Measurements from ENCODE around the gene TRPV6.

TRPV6 gene

GRCh38 chr7:142908921-142909890 is 23.7 kb upstream of the TRPV6 start:
- H3K4me3 ChIP-seq (ENCODE audit: insufficient read depth, low read depth, low read length, poor library complexity, severe bottlenecking), result no peak overlapping the region
- no peaks in the 10 kb centered on the region for H3K4me1 ChIP-seq (ENCODE audit: control insufficient read depth, insufficient read depth, low read length, poor library complexity, severe bottlenecking)
- H3K9me3 ChIP-seq (ENCODE audit: control insufficient read depth, low read length), result no peaks in the 10 kb centered on the region
- no peak overlapping the region for H3K27ac ChIP-seq (ENCODE audit: insufficient read depth, low read length, poor library complexity, severe bottlenecking)
- H3K36me3 ChIP-seq (ENCODE audit: control insufficient read depth, insufficient read depth, low read length), result no peaks in the 10 kb centered on the region
- no peaks in the 10 kb centered on the region for H3K27me3 ChIP-seq (replicated peaks; ENCODE audit: control insufficient read depth, insufficient read depth, low read length, poor library complexity, severe bottlenecking)
- DNase-seq, result no peak

GRCh38 chr7:142908290-142908689 is 22.7 kb upstream of the TRPV6 start:
- no peak for DNase-seq
- Histone ChIP-seq H3K27ac (ENCODE audit: insufficient read depth, low read length, poor library complexity, severe bottlenecking) (no peak overlapping the region), H3K4me1 (ENCODE audit: control insufficient read depth, insufficient read depth, low read length, poor library complexity, severe bottlenecking) (no peaks in the 10 kb centered on the region)

GRCh38 chr7:142906643-142907042 is 21.1 kb upstream of the TRPV6 start:
- DNase-seq, result no peak
- no peak overlapping the region for H3K27ac ChIP-seq (ENCODE audit: insufficient read depth, low read length, poor library complexity, severe bottlenecking)
- no peaks in the 10 kb centered on the region for H3K27me3 ChIP-seq (replicated peaks; ENCODE audit: control insufficient read depth, insufficient read depth, low read length, poor library complexity, severe bottlenecking)
- H3K4me1 ChIP-seq (ENCODE audit: control insufficient read depth, insufficient read depth, low read length, poor library complexity, severe bottlenecking), result no peaks in the 10 kb centered on the region
- no peaks in the 10 kb centered on the region for H3K9me3 ChIP-seq (ENCODE audit: control insufficient read depth, low read length)
- no peak overlapping the region for H3K4me3 ChIP-seq (ENCODE audit: insufficient read depth, low read depth, low read length, poor library complexity, severe bottlenecking)
- H3K36me3 ChIP-seq (ENCODE audit: control insufficient read depth, insufficient read depth, low read length), result no peaks in the 10 kb centered on the region

More at GRCh38 chr7:142908290-142908689, 22.7 kb upstream of the TRPV6 start:
- no peaks in the 10 kb centered on the region for H3K9me3 ChIP-seq (ENCODE audit: control insufficient read depth, low read length)
- H3K27me3 ChIP-seq (replicated peaks; ENCODE audit: control insufficient read depth, insufficient read depth, low read length, poor library complexity, severe bottlenecking), result no peaks in the 10 kb centered on the region
- no peak overlapping the region for H3K4me3 ChIP-seq (ENCODE audit: insufficient read depth, low read depth, low read length, poor library complexity, severe bottlenecking)
- no peaks in the 10 kb centered on the region for H3K36me3 ChIP-seq (ENCODE audit: control insufficient read depth, insufficient read depth, low read length)

DNA sequence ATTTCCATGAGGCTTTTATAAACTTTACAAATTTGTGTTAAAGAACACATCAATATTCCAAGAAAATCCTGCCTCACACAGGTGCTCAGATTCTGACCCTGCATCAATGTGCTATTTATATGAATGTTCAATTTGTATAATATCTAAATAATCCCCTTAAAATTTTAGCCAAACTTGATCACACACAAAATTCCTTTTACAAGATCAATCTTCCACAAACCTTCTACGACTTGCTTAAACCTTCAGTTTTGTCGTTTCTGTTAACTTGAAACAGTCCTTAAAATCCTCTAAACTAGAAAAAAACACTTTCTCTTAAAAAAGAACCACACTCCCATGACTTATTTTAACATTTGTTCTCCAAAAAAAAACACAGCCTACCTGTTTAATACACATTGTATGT is 20.2 kb upstream of the TRPV6 start:
- Histone ChIP-seq H3K36me3 (ENCODE audit: control insufficient read depth, insufficient read depth, low read length) (no peaks in the 10 kb centered on the region), H3K9me3 (ENCODE audit: control insufficient read depth, low read length) (no peaks in the 10 kb centered on the region), H3K27me3 (replicated peaks; ENCODE audit: control insufficient read depth, insufficient read depth, low read length, poor library complexity, severe bottlenecking) (no peaks in the 10 kb centered on the region), H3K4me1 (ENCODE audit: control insufficient read depth, insufficient read depth, low read length, poor library complexity, severe bottlenecking) (no peaks in the 10 kb centered on the region), H3K27ac (ENCODE audit: insufficient read depth, low read length, poor library complexity, severe bottlenecking) (no peak overlapping the region), H3K4me3 (ENCODE audit: insufficient read depth, low read depth, low read length, poor library complexity, severe bottlenecking) (no peak overlapping the region)
- DNase-seq, result no peak

DNA sequence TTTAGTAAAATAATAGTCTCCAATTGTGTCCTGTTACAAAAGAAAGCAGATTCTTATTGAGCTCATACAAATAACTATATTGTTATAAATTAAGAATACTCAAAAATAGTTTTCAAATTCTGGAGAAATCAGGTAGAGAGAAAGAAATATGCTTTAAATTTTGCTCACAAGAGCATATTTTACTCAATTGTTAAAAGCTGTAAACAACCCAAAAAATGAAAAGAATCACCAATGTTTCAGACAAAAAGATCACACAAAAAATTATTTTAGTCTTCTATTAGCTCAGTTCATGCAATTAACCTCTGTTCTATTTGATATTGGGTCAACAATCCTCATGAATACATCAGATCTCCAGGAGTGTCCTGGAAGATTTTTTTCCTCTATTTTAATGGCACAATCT is 18.6 kb upstream of the TRPV6 start:
- Histone ChIP-seq H3K4me1 (ENCODE audit: control insufficient read depth, insufficient read depth, low read length, poor library complexity, severe bottlenecking) (no peaks in the 10 kb centered on the region), H3K36me3 (ENCODE audit: control insufficient read depth, insufficient read depth, low read length) (no peaks in the 10 kb centered on the region), H3K4me3 (ENCODE audit: insufficient read depth, low read depth, low read length, poor library complexity, severe bottlenecking) (no peak overlapping the region), H3K27me3 (replicated peaks; ENCODE audit: control insufficient read depth, insufficient read depth, low read length, poor library complexity, severe bottlenecking) (no peaks in the 10 kb centered on the region), H3K9me3 (ENCODE audit: control insufficient read depth, low read length) (no peaks in the 10 kb centered on the region), H3K27ac (ENCODE audit: insufficient read depth, low read length, poor library complexity, severe bottlenecking) (no peak overlapping the region)
- DNase-seq, result no peak

GRCh38 chr7:142901426-142902259 is 16.1 kb upstream of the TRPV6 start:
- no peaks in the 10 kb centered on the region for H3K4me1 ChIP-seq (ENCODE audit: control insufficient read depth, insufficient read depth, low read length, poor library complexity, severe bottlenecking)
- no peak overlapping the region for H3K27ac ChIP-seq (ENCODE audit: insufficient read depth, low read length, poor library complexity, severe bottlenecking)
- no peaks in the 10 kb centered on the region for H3K27me3 ChIP-seq (replicated peaks; ENCODE audit: control insufficient read depth, insufficient read depth, low read length, poor library complexity, severe bottlenecking)
- DNase-seq, result no peak
- no peak overlapping the region for H3K4me3 ChIP-seq (ENCODE audit: insufficient read depth, low read depth, low read length, poor library complexity, severe bottlenecking)
- no peaks in the 10 kb centered on the region for H3K36me3 ChIP-seq (ENCODE audit: control insufficient read depth, insufficient read depth, low read length)
- no peaks in the 10 kb centered on the region for H3K9me3 ChIP-seq (ENCODE audit: control insufficient read depth, low read length)

GRCh38 chr7:142899661-142900060 is 14.1 kb upstream of the TRPV6 start:
- H3K4me3 ChIP-seq (ENCODE audit: insufficient read depth, low read depth, low read length, poor library complexity, severe bottlenecking), result no peak overlapping the region
- H3K36me3 ChIP-seq (ENCODE audit: control insufficient read depth, insufficient read depth, low read length), result no peaks in the 10 kb centered on the region
- no peaks in the 10 kb centered on the region for H3K9me3 ChIP-seq (ENCODE audit: control insufficient read depth, low read length)
- DNase-seq, result no peak
- H3K4me1 ChIP-seq (ENCODE audit: control insufficient read depth, insufficient read depth, low read length, poor library complexity, severe bottlenecking), result no peaks in the 10 kb centered on the region
- no peak overlapping the region for H3K27ac ChIP-seq (ENCODE audit: insufficient read depth, low read length, poor library complexity, severe bottlenecking)
- no peaks in the 10 kb centered on the region for H3K27me3 ChIP-seq (replicated peaks; ENCODE audit: control insufficient read depth, insufficient read depth, low read length, poor library complexity, severe bottlenecking)

DNA sequence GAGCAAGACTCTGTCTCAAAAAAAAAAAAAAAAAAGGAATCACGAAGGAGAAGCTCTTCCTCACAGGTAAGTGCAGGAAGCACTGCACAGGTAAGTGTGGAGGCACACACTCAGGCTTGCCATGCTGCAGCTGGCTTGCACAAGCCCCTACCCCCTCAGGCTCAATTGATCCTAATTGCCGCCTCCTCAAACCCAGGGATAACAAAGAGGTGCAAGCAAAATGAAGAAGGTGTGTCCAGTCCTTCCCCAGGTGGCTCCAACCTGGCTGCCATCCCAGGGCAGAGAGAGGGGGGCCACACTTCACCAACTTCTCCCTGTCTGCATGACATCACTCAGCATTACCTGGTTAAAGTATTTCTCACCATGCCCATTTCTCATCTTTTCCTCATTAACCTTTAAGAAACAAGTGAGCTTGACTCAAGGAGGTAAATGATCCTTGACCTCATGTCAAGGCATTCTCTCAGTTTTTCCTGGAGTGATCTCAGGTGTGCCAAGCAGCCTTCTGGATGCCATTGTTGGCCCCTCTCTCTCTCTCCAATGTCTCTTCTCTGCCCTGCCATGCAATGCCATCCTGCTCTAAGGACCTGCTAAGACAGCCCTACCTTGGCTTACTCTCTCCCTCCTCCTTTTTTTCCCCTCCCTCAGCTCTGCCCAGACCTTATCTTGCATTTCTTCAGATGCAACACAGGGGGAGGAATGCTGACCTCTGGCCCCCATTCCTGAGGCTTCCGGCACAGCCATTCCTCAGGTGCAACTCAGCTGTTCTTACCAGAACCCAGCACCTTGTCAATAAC is 13.0 kb upstream of the TRPV6 start:
- no peaks in the 10 kb centered on the region for H3K27me3 ChIP-seq (replicated peaks; ENCODE audit: control insufficient read depth, insufficient read depth, low read length, poor library complexity, severe bottlenecking)
- no peaks in the 10 kb centered on the region for H3K36me3 ChIP-seq (ENCODE audit: control insufficient read depth, insufficient read depth, low read length)
- no peak overlapping the region for H3K27ac ChIP-seq (ENCODE audit: insufficient read depth, low read length, poor library complexity, severe bottlenecking)
- no peak overlapping the region for H3K4me3 ChIP-seq (ENCODE audit: insufficient read depth, low read depth, low read length, poor library complexity, severe bottlenecking)
- no peaks in the 10 kb centered on the region for H3K9me3 ChIP-seq (ENCODE audit: control insufficient read depth, low read length)
- H3K4me1 ChIP-seq (ENCODE audit: control insufficient read depth, insufficient read depth, low read length, poor library complexity, severe bottlenecking), result no peaks in the 10 kb centered on the region
- no peak for DNase-seq

GRCh38 chr7:142897691-142898090 is 12.1 kb upstream of the TRPV6 start:
- Histone ChIP-seq H3K27me3 (replicated peaks; ENCODE audit: control insufficient read depth, insufficient read depth, low read length, poor library complexity, severe bottlenecking) (no peaks in the 10 kb centered on the region), H3K27ac (ENCODE audit: insufficient read depth, low read length, poor library complexity, severe bottlenecking) (no peak overlapping the region), H3K9me3 (ENCODE audit: control insufficient read depth, low read length) (no peaks in the 10 kb centered on the region), H3K4me3 (ENCODE audit: insufficient read depth, low read depth, low read length, poor library complexity, severe bottlenecking) (no peak overlapping the region), H3K4me1 (ENCODE audit: control insufficient read depth, insufficient read depth, low read length, poor library complexity, severe bottlenecking) (no peaks in the 10 kb centered on the region), H3K36me3 (ENCODE audit: control insufficient read depth, insufficient read depth, low read length) (no peaks in the 10 kb centered on the region)
- DNase-seq, result no peak
